Testis (tissue), 3 donors: Measurements from ENCODE around the gene TAS2R1. TPM values are rescaled to one million over a fixed set of nuclear protein-coding genes. Genes with fewer than 3 reads are reported as not detected.
"Not testable (repeated sequence)": the region's sequence is repeated elsewhere in the genome, so short reads cannot be mapped to it uniquely, and the experiment has no call there.

ENCODE experiments used
- DNase-seq: peaks from one replicate; pipeline ENCODE4 v3.0.0-alpha.2; 2019
- H3K27ac ChIP-seq, 2 donors: fragments of 200-600 bp; sonication (generic); one replicate each; pipeline ENCODE4 v1.5.1; 2019
- H3K27me3 ChIP-seq: fragments of 200-600 bp; sonication (generic); one replicate; pipeline ENCODE4 v1.5.1; 2019
- H3K36me3 ChIP-seq: fragments of 200-600 bp; sonication (generic); one replicate; pipeline ENCODE4 v1.5.1; 2017; ENCODE audit warnings: low read depth; ENCODE audit errors: missing control alignments
- H3K4me1 ChIP-seq: fragments of 200-600 bp; sonication (generic); one replicate; pipeline ENCODE4 v1.5.1; 2019
- H3K4me3 ChIP-seq, 2 donors: fragments of 200-600 bp; sonication (generic); one replicate each; pipeline ENCODE4 v1.5.1; 2017 to 2019
- H3K9me3 ChIP-seq: fragments of 200-600 bp; sonication (generic); one replicate; pipeline ENCODE4 v1.5.1; 2017
- POLR2A ChIP-seq: fragments of 450-650 bp; IDR thresholded peaks from one replicate; pipeline ENCODE4 v1.6.1; 2017; ENCODE audit warnings: antibody characterized with exemption, mild to moderate bottlenecking, moderate library complexity
- WGBS, 2 donors: methylation state at CpG; one replicate each; pipeline ENCODE4 v1.1.5; 2018; 5-methylcytosine and 5-hydroxymethylcytosine counted together
- intact Hi-C: fragments of 100-400 bp; cut with DNase I; formaldehyde crosslinking; loops from one replicate; pipeline ENCODE4 v1.15.1; 2023; ENCODE audit warnings: low total_unique reads
- polyA plus RNA-seq: library from polyadenylated mRNA; stranded (reverse); fragments of 350-450 nt; fragmentation: Illumina TruSeq; extraction: RNeasy Lipid Tissue Mini Kit (QIAGEN cat#74804); gene quantifications from one replicate; pipeline ENCODE4 v1.2.3, GENCODE V29; 2014; ENCODE audit warnings: low read depth, low replicate concordance; ENCODE audit not compliant: insufficient read depth
- total RNA-seq, 2 donors: library from RNA; depleted of rRNA; stranded (reverse); fragments of >200 nt; gene quantifications; one replicate each; pipeline ENCODE4 v1.2.3, GENCODE V29; 2016
- TF ChIP-seq, protein P1 (sequence below), 3 experiments: fragments of 450-650 bp in 2 of 3; fragments of 200-600 bp in 1 of 3; sonication (generic) in 1 of 3; IDR thresholded peaks; one replicate each; pipeline ENCODE4 v1.5.1; 2016 to 2019; ENCODE audit warnings: antibody characterized with exemption in 3 of 3, mild to moderate bottlenecking in 2 of 3, moderate library complexity in 1 of 3

TAS2R1 gene
- total and polyA plus RNA-seq, 3 donors from 2014 or later, result 0.50 to 1.3 (median 1.1) TPM

DNA sequence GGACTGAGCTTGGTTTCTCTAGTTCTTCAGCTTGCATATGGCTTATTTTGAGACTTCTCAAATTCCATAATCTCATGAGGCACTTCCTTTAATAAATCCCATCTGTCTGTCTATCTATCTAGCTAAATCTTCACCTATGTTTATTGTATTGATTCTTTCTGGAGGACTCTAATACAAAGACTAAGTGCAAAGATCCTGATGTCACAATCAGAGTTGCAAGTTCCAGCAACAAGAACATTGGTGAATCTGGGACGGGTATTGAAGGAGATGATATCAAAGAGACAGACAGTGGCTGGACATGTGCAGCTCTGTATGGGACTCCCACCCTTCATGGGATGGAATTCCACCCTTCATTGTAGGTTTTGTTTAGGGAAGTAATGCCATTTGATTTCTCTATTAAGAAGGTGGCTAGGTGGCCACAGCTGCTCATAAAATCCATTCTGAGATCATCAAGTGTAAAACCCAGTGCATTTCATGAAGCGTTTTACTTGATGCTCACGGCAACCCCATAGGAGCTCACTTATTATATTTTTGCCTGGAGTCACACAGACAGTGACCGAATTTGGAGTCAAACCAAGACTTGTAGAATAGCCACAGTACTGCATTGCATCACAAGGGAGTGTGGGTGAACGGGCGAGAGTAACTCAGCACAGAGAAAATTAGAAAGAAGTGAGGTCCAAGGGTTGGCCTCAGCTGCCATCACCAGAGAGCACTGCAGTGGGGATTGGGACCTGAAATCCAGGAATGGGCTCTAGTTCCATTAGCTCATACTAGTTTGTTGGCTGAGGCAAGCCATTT lies 24.9 kb downstream of the TAS2R1 start:
- no peaks in the 10 kb centered on the region for H3K36me3 ChIP-seq
- no peak overlapping the region for H3K4me3 ChIP-seq
- WGBS, 2 donors, result 88 to 92% methylated on average over 6 of the region's 6 CpGs
- no peaks in the 10 kb centered on the region for H3K27me3 ChIP-seq
- no peak for DNase-seq
- no peaks in the 10 kb centered on the region for H3K9me3 ChIP-seq
- intact Hi-C loops, result no loop called here
- TF ChIP-seq, protein P1, sequence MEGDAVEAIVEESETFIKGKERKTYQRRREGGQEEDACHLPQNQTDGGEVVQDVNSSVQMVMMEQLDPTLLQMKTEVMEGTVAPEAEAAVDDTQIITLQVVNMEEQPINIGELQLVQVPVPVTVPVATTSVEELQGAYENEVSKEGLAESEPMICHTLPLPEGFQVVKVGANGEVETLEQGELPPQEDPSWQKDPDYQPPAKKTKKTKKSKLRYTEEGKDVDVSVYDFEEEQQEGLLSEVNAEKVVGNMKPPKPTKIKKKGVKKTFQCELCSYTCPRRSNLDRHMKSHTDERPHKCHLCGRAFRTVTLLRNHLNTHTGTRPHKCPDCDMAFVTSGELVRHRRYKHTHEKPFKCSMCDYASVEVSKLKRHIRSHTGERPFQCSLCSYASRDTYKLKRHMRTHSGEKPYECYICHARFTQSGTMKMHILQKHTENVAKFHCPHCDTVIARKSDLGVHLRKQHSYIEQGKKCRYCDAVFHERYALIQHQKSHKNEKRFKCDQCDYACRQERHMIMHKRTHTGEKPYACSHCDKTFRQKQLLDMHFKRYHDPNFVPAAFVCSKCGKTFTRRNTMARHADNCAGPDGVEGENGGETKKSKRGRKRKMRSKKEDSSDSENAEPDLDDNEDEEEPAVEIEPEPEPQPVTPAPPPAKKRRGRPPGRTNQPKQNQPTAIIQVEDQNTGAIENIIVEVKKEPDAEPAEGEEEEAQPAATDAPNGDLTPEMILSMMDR (IDR thresholded peaks at IDR 0.05), result no peak
- H3K4me1 ChIP-seq, result no peaks in the 10 kb centered on the region
- no peak overlapping the region for H3K27ac ChIP-seq

GRCh38 chr5:9604416-9604815 lies 25.7 kb downstream of the TAS2R1 start:
- no peak for DNase-seq
- WGBS, 2 donors, result 69 to 81% methylated on average over 5 of the region's 5 CpGs
- intact Hi-C loops, result no loop called here

DNA sequence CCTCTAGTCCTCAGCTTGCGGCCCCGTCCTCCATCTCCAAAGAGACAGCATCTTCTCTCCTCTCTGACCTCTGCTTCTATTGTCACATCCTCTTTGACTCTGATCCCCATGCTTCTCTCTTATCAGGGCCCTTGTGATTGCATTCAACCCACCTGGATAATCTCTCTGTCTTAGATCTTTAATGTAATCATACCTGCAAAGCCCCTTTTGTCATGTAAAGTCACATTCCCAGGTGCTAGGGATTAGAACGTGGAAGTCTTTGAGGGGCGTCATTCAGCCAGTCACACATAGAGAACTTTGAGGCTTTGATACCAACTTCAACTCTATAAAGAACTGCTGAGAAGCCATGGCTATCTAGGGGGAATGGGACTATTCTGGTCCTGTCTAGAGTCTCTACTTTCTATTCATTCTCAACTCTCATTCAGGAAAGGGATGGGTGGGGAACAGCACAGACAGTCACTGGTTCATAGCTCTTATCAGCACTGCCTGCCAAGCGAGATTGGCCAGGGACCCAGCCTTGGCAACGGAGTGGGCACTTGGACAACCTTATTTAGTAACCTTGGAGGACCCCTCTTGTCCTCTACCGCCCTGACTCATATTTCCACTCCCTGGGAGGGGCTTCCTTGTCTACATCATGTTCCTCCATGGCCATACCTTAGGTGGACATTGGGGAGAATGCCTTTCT lies 29.0 kb downstream of the TAS2R1 start:
- intact Hi-C loops, result no loop called here
- H3K4me3 ChIP-seq, result no peak overlapping the region
- no peak for DNase-seq
- WGBS, 2 donors, result 80 to 85% methylated on average over 7 of the region's 7 CpGs
- TF ChIP-seq, protein P1 (IDR thresholded peaks at IDR 0.05), result no peak
- TF ChIP-seq POLR2A, result no peak
- H3K27ac ChIP-seq, result no peak overlapping the region
- H3K27me3 ChIP-seq, result no peaks in the 10 kb centered on the region
- H3K36me3 ChIP-seq, result no peaks in the 10 kb centered on the region
- H3K9me3 ChIP-seq, result no peaks in the 10 kb centered on the region
- no peaks in the 10 kb centered on the region for H3K4me1 ChIP-seq

More at GRCh38 chr5:9604416-9604815, 25.7 kb downstream of the TAS2R1 start:
- H3K36me3 ChIP-seq, result no peaks in the 10 kb centered on the region
- no peaks in the 10 kb centered on the region for H3K4me1 ChIP-seq
- TF ChIP-seq, protein P1 (IDR thresholded peaks at IDR 0.05), result no peak
- TF ChIP-seq POLR2A, result no peak
- H3K27ac ChIP-seq, result no peak overlapping the region
- no peak overlapping the region for H3K4me3 ChIP-seq
- no peaks in the 10 kb centered on the region for H3K27me3 ChIP-seq
- H3K9me3 ChIP-seq, result no peaks in the 10 kb centered on the region

DNA sequence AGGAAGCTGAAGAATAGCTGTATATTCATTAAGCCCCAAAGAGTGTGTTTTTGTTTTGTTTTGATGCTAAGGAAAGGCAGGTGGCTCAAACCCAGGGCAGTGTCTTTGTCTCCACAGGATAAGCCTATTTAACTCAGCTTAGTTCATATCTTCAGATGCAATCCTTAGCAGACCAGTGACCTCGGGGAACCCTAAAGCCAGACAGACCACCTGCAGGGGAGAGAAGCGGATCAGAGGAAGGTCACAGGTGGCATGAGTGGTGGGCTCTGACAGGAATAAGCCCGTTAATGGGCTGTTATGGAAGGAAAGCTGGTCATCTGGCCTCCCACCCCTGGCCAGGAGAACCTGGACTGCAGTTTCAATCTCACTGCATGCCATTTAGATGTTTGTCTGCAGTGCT lies 30.8 kb downstream of the TAS2R1 start:
- Histone ChIP-seq H3K36me3 (no peaks in the 10 kb centered on the region), H3K4me1 (no peaks in the 10 kb centered on the region), H3K27me3 (no peaks in the 10 kb centered on the region), H3K9me3 (no peaks in the 10 kb centered on the region), H3K4me3 (no peak overlapping the region), H3K27ac (no peak overlapping the region)
- intact Hi-C loops, result no loop called here
- TF ChIP-seq, protein P1 (IDR thresholded peaks at IDR 0.05), result no peak
- TF ChIP-seq POLR2A, result no peak
- DNase-seq, result no peak
- 75 to 84% methylated on average over 3 of the region's 3 CpGs for WGBS, 2 donors

GRCh38 chr5:9598329-9598728 lies 31.8 kb downstream of the TAS2R1 start:
- intact Hi-C loops, H3K27me3 ChIP-seq, H3K27ac ChIP-seq, H3K4me3 ChIP-seq, DNase-seq, H3K9me3 ChIP-seq, H3K4me1 ChIP-seq, H3K36me3 ChIP-seq: not testable (repeated sequence)
- WGBS, 2 donors, result 77 to 85% methylated on average over 6 of the region's 6 CpGs

DNA sequence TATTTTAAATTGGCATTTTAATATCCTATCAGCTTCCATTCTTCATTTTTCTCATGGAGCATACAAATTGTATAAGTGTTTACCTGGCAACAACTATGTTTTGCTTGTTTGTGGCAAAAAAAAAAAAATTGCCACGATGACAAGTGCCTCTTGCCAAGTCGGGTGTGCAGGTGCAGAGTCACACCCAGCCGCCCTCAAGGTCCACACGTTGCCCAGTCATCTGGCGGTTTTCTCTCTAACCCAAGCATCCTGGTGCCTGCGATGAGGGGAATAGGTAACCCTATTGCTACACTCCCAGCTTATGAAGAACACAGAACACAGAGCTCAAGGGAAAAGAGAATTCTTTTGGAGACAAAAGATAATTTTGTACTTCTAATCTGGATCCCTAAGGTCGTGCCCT lies 32.8 kb downstream of the TAS2R1 start:
- H3K36me3 ChIP-seq, intact Hi-C loops, DNase-seq, H3K27me3 ChIP-seq, H3K27ac ChIP-seq, H3K9me3 ChIP-seq, H3K4me3 ChIP-seq, H3K4me1 ChIP-seq: not testable (repeated sequence)
- 86% methylated on average over 7 of the region's 7 CpGs for WGBS, 2 donors
